ENCODE results near the gene CASK.

Gene CASK

DNA sequence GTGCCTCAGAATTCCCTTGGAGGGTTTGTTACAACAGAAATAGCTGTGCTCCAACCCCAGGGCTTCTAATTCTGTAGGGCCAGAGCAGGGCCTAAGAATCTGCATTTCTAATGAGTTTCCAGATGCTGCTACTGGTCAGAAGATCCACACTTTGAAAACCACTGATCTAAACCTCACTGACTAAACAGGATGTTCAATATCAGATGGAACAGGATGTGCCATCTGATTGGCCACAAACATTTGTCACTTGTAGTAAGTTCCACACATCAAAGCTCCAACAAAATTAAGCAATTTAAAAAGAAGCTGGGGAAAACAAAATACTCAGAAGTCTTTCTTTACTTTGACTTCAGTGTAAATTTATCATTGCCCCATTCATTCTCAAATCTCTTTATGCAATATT, 14.3 kb downstream of the CASK start:
- no peak for DNase-seq

DNA sequence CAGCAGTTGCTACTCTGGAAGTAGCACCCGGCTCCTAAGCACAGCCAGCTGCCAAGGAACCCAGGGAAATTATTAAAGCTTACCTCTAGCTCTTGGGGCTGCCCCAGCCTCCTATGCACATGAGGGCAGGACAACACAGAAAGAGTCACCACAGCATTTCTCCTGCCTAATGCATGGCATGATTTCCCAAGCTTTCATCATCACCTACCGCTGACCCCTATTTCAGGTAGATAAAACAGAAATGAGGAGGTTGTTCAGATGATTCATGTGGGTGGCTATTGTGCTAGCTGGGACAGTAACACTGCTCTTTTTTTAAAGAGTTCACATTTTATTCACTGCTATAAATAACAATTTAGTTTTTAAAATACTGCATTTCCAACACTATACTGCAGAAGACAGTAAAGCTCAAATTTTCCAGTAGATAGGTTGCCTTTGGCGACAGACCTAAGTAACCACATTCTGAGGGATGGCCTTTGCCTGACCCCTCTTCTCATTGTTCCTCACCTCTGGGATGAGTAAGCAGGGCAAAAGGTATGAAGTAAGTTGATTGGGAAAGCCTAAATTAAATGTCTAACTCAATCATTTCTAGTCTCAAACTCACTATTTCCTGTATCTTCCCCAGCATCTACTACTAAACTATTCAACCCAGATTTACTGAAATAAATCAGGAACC, 16.7 kb downstream of the CASK start:
- DNase-seq: no peak

DNA sequence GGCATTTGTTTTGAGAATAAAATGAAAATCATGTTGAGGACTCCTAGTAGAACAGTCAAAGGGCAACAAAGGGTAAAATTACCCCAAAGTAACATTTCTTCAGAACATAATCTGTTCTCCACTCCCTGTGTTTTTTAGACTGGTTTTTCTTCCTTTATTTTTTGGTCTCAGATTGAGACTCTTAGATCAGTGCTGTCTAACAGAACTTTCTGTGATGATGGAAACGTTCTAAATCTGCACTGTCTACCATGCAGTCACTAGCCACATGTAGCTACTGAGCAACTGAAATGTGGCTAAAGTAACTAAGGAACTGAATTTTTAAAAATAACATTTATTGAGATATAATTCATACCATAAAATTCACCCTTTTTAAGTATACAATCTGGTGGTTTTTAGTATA, 19.8 kb downstream of the CASK start:
- DNase-seq: no peak

GRCh38 chrX:41900321-41900720, 23.0 kb downstream of the CASK start:
- DNase-seq: no peak

DNA sequence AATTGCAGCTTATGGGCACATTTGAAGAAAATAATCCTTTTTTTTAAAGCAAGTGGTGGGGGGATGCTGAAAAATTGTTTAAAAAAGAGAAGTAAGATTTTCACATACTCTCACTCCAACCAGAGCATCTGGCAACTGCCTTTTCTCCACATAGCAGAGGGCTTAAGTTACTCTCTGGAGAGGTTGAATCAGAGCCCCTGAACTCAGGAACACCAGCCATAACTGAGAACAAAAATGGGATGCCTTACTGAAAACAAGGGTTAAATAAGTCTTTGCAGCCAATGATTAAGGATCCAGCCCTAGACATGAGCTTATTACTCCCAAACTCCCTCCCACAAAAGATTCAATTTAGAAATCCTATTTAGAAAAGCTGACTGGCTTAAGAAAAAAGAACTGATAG, 27.5 kb downstream of the CASK start:
- DNase-seq: no peak

GRCh38 chrX:41890026-41890423, 33.3 kb downstream of the CASK start:
- no peak for DNase-seq

- DNase-seq: no peak
Measured at GRCh38 chrX:41889317-41890025, 33.9 kb downstream of the CASK start.

- no peak for DNase-seq
Measured at GRCh38 chrX:41887691-41888090, 35.7 kb downstream of the CASK start.

- DNase-seq: no peak
Measured at GRCh38 chrX:41885724-41886123, 37.6 kb downstream of the CASK start.

GRCh38 chrX:41881166-41881565, 42.2 kb downstream of the CASK start:
- no peak for DNase-seq

DNA sequence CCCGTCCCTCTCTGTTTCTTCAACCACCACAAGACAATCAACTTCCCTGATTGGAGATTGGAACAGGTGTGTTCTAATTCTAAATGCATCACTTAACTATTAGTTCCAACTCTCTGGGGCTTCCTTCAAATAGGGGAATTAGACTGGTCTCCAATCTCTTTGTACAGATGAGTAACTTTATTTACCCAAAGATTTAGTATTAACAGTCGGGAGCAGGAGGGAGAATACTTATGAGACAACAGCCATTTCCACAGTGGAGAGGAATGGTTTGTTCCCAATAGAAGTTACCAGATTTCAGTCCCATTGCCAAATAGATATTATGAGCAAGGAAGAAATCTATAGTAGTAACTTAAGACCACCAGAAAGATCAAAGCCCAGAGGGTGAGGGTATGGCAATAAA, 46.2 kb downstream of the CASK start:
- DNase-seq: no peak

DNA sequence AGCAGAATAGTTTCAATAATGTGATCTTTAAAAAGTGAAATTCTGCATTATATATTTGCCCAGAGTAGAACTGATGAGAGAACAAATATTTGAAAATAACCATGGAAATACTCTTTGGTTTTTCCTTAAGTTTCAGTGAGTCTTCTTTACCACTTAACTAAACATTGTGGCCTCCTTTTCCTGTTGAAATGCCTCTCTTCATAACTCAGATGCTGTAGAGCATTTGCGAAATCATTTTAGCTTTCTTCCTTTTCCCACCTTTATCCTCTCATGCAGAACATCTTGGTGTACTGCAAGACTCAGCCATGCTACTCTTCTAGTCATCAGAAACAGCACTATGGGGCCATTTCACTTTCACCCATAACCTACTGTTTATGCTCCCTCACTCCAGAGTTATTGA, 48.2 kb downstream of the CASK start:
- DNase-seq: no peak

GRCh38 chrX:41870719-41871151, 52.6 kb downstream of the CASK start:
- no peak for DNase-seq

DNA sequence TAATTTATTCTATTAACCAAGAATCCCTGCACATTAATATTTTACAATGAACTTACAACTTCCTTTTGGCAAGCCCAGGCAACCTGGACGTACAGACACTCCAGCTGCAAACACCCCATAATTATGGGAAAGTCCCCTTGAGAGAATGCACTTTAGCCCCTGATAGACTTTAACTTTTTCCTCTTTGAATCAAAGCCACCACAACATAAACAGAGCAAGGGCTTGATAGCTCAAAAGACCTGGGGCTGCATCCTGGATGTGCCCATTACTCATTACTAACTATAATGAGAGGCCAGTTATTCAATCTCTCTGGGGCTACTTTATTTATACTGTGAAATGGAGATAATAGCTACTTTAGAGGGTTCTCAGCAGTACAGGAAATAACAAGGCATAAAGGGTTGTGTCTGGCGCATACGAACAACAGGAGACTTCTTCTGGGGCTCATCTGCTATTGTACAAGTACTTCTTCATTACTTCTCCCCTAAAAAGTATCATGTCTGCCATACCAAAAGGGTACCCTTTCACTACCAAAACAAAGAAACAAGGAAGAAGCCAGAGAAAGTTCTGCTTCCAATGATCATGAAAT, 54.9 kb downstream of the CASK start:
- no peak for DNase-seq

GRCh38 chrX:41863343-41864203, 59.8 kb downstream of the CASK start:
- no peak for DNase-seq

DNA sequence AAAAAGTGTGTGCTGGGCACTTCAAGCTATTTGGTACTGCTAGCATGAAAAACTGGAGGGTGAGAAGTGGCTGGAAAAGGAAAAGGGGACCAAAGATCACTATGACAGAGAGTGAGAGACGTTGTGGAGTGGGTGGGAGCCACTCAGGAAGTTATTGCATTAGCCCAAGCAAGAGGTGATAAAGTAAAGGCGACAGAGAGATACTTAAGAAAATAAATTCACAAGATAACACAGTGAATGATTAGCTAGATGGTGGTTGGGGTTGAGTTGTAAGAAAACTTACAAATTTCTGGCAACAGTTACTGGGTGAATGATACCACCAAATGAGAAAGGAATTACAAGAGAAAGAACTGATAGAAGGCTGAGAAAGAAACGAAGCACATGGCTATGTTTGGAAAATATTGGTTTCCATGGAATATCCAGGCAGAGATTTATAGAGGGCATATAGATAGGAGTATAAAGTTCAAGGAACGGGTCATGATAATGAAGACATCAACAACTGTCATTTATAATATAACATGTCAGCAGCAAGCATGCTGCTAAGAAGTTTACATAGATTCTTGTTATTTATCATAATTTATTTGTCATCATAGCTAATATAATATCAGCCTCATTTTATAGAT, 60.7 kb downstream of the CASK start:
- DNase-seq: no peak

DNA sequence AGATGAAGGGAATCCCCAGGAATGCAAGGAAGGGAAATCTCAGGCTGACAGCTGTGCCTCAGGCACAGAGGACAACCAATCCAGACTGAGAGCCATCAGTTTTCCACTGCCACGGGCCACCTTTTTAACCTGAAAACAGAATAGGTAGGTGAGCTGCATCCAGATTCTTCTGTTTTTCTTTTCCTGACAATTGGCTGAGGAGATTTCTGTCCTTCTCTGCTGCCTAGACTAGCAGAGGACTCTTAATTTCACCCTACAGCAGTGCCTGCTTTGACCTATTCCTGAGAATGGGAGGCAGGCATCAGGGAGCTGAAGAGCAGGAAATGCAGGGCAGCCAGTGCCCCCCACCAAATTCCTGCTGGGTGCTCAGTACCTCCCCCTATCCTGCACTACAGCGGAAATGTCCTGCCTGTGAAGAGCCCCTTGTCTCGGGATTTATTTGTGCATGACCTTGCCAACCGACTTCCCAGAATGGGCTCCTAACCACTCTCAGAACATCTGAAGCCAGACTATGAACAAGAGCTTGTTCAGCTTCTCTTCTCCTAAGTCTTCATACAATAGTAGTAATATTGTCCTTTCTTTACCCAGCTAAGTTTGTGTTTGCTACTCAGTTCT, 65.1 kb downstream of the CASK start:
- no peak for DNase-seq

GRCh38 chrX:41857670-41858069, 65.7 kb downstream of the CASK start:
- no peak for DNase-seq

- DNase-seq: no peak
Measured at GRCh38 chrX:41846714-41847113, 76.6 kb downstream of the CASK start.

DNA sequence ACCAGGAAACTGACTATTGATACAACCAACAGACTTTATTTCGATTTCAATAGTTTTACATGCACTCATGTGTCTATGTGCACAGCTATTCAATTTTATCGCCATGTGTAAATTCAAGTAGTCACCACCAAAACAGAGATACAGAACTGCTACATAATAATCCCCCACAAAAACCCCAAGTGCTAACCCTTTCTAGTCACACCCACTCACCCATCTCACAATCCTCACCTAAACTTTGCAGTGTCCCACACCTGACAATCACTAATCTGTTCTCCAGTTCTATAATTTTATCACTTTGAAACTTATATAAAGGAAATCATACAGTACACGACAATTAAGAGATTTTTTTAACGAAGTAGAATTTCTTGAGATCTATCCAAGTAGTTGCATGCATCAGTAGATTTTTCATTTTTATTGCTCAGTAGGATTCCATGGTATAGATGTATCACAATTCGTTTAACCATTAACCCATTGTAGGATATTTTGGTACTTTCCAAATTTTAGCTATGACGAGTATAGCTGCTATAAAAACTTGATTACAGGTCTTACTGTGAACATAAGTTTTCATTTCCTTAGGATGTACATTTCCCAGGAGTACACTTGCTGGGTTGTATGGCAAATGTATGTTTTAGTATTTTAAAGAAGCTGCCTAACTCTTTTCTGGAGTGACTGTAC, 85.9 kb downstream of the CASK start:
- DNase-seq: no peak
